ENCODE measurements around the gene WFDC5.
A peak's percentile ranks its signal among the peaks of the same experiment; 100 is the strongest.
"Not testable (repeated sequence)": the region's sequence is repeated elsewhere in the genome, so short reads cannot be mapped to it uniquely, and the experiment has no call there.

The WFDC5 gene

GRCh38 chr20:45090481-45090880, 24.5 kb downstream of the WFDC5 start:
- no peak for DNase-seq

GRCh38 chr20:45088247-45088646, 26.7 kb downstream of the WFDC5 start:
- DNase-seq = peak in 1 of 51 donors; percentile 35

- no peak for DNase-seq
These were observed 27.2 kb downstream of the WFDC5 start for GRCh38 chr20:45087814-45088213.

GRCh38 chr20:45087097-45087790, 27.7 kb downstream of the WFDC5 start:
- no peak for DNase-seq

GRCh38 chr20:45085867-45086266, 29.1 kb downstream of the WFDC5 start:
- DNase-seq = no peak

- DNase-seq = no peak
These were observed 29.7 kb downstream of the WFDC5 start for GRCh38 chr20:45085289-45085688.

- DNase-seq = no peak
These were observed 31.8 kb downstream of the WFDC5 start for GRCh38 chr20:45083127-45083526.

- no peak for DNase-seq
These were observed 32.5 kb downstream of the WFDC5 start for GRCh38 chr20:45082468-45082867.

- DNase-seq = no peak
These were observed 33.9 kb downstream of the WFDC5 start for GRCh38 chr20:45080867-45081624.

GRCh38 chr20:45077559-45077958, 37.4 kb downstream of the WFDC5 start:
- no peak for DNase-seq

- DNase-seq = no peak
These were observed 41.8 kb downstream of the WFDC5 start for GRCh38 chr20:45073221-45073620.

- DNase-seq = no peak
These were observed 42.9 kb downstream of the WFDC5 start for GRCh38 chr20:45072066-45072465.

- no peak for DNase-seq
These were observed 43.9 kb downstream of the WFDC5 start for GRCh38 chr20:45070932-45071632.

GRCh38 chr20:45069261-45069660, 45.7 kb downstream of the WFDC5 start:
- DNase-seq = no peak

GRCh38 chr20:45067558-45067957, 47.4 kb downstream of the WFDC5 start:
- DNase-seq = no peak

GRCh38 chr20:45067087-45067486, 47.9 kb downstream of the WFDC5 start:
- no peak for DNase-seq

GRCh38 chr20:45066372-45066771, 48.6 kb downstream of the WFDC5 start:
- no peak for DNase-seq

- no peak for DNase-seq
These were observed 50.2 kb downstream of the WFDC5 start for GRCh38 chr20:45064812-45065211.

GRCh38 chr20:45063107-45063506, 51.9 kb downstream of the WFDC5 start:
- not testable (repeated sequence) for DNase-seq

- no peak for DNase-seq
These were observed 53.7 kb downstream of the WFDC5 start for GRCh38 chr20:45061244-45061643.

GRCh38 chr20:45060294-45060693, 54.7 kb downstream of the WFDC5 start:
- peak in 1 of 51 donors; percentile 21 for DNase-seq

Measured in hypothalamus (tissue), 51 donors.